GM23338 (cell line): ENCODE results near the gene LGALS7. TPM values are rescaled to one million over a fixed set of nuclear protein-coding genes. Genes with fewer than 3 reads are reported as not detected.
"Not testable (repeated sequence)": the region's sequence is repeated elsewhere in the genome, so short reads cannot be mapped to it uniquely, and the experiment has no call there.

ENCODE experiments used
- ATAC-seq: fragments of 200-7000 bp; cut with Tn5 transposase; 3 replicates; pipeline ENCODE4 v1.9.1; 2020
- DNase-seq: peaks from one replicate; pipeline ENCODE4 v3.0.0-alpha.2; 2015; ENCODE audit warnings: low spot score
- H2AFZ ChIP-seq: fragments of 200-600 bp; sonication (generic); 2 replicates; pipeline ENCODE4 v1.8.0; 2016; ENCODE audit warnings: antibody characterized with exemption, mild to moderate bottlenecking, moderate library complexity
- H3F3A ChIP-seq: fragments of 200-600 bp; sonication (generic); replicated peaks from 2 replicates; pipeline ENCODE4 v1.8.0; 2017; ENCODE audit warnings: antibody characterized with exemption, mixed run types, low read depth
- H3K27ac ChIP-seq: fragments of 200-600 bp; sonication (generic); 2 replicates; pipeline ENCODE4 v1.6.1; 2016; ENCODE audit warnings: low read depth
- H3K27me3 ChIP-seq: fragments of 200-600 bp; sonication (generic); 2 replicates; pipeline ENCODE4 v1.8.0; 2016; ENCODE audit warnings: mild to moderate bottlenecking, mixed run types, moderate library complexity; ENCODE audit not compliant: insufficient read depth
- H3K36me3 ChIP-seq: fragments of 200-600 bp; sonication (generic); 2 replicates; pipeline ENCODE4 v1.8.0; 2016; ENCODE audit warnings: mild to moderate bottlenecking; ENCODE audit not compliant: insufficient read depth
- H3K4me1 ChIP-seq: fragments of 200-600 bp; sonication (generic); 2 replicates; pipeline ENCODE4 v1.8.0; 2016; ENCODE audit warnings: mild to moderate bottlenecking, moderate library complexity; ENCODE audit not compliant: insufficient read depth
- H3K4me2 ChIP-seq: fragments of 200-600 bp; sonication (generic); 2 replicates; pipeline ENCODE4 v1.7.1; 2017; ENCODE audit warnings: mixed run types
- H3K4me3 ChIP-seq: fragments of 200-600 bp; sonication (generic); 2 replicates; pipeline ENCODE4 v1.6.1; 2016; ENCODE audit warnings: mixed run types
- H3K79me2 ChIP-seq: fragments of 200-600 bp; sonication (generic); replicated peaks from 2 replicates; pipeline ENCODE4 v1.8.0; 2017; ENCODE audit warnings: mild to moderate bottlenecking; ENCODE audit not compliant: insufficient read depth
- H3K9me2 ChIP-seq: fragments of 200-600 bp; sonication (generic); 2 replicates; pipeline ENCODE4 v1.8.0; 2017; ENCODE audit not compliant: insufficient read depth
- H4K20me1 ChIP-seq: fragments of 200-600 bp; sonication (generic); replicated peaks from 2 replicates; pipeline ENCODE4 v1.8.0; 2017; ENCODE audit warnings: mild to moderate bottlenecking; ENCODE audit not compliant: insufficient read depth
- H3K27ac Mint-ChIP-seq: 2 replicates; pipeline ENCODE4 v1.8.0; 2020; ENCODE audit warnings: inconsistent platforms, mild to moderate bottlenecking, moderate library complexity, mixed read lengths
- H3K27me3 Mint-ChIP-seq: 3 replicates; pipeline ENCODE4 v1.8.0; 2022; ENCODE audit warnings: low read depth, mild to moderate bottlenecking, moderate library complexity, mixed read lengths, inconsistent platforms; ENCODE audit not compliant: insufficient read depth, poor library complexity
- H3K36me3 Mint-ChIP-seq: 3 replicates; pipeline ENCODE4 v1.8.0; 2021; ENCODE audit warnings: low read depth, mild to moderate bottlenecking, inconsistent platforms, moderate library complexity, mixed read lengths
- H3K4me1 Mint-ChIP-seq: 3 replicates; pipeline ENCODE4 v1.8.0; 2020; ENCODE audit warnings: mild to moderate bottlenecking, inconsistent platforms, mixed read lengths
- H3K4me3 Mint-ChIP-seq: 3 replicates; pipeline ENCODE4 v1.8.0; 2021; ENCODE audit warnings: moderate library complexity, mild to moderate bottlenecking, inconsistent platforms, mixed read lengths
- H3K9me3 Mint-ChIP-seq: 3 replicates; pipeline ENCODE4 v1.8.0; 2020; ENCODE audit warnings: moderate library complexity, mild to moderate bottlenecking, inconsistent platforms, mixed read lengths
- CREB1 ChIP-seq: fragments of 250-450 bp; sonication (Bioruptor Pico); IDR thresholded peaks from 2 replicates; pipeline ENCODE4 v1.5.0; 2020; ENCODE audit warnings: low read depth, mild to moderate bottlenecking, moderate library complexity
- JUNB ChIP-seq: IDR thresholded peaks from one replicate; pipeline ENCODE4 v1.6.1; 2016; ENCODE audit warnings: antibody characterized with exemption; ENCODE audit not compliant: unreplicated experiment
- ZNF331 ChIP-seq: fragments of 250-450 bp; sonication (Bioruptor Pico); IDR thresholded peaks from 2 replicates; pipeline ENCODE4 v1.5.0; 2020; ENCODE audit warnings: low read depth, mild to moderate bottlenecking, moderate library complexity
- polyA plus RNA-seq: library from polyadenylated mRNA; unstranded; fragments of >200 nt; fragmentation: Nextera tagmentation; extraction: Ambion mirVana; gene quantifications from 2 replicates; pipeline ENCODE4 v1.2.1, GENCODE V29; 2016
- total RNA-seq: library from RNA; depleted of rRNA; stranded (reverse); fragments of >200 nt; shearing (Covaris generic); gene quantifications from 2 replicates; pipeline ENCODE4 v1.2.3, GENCODE V29; 2014
- TF ChIP-seq, protein P1 (sequence below): fragments of 250-450 bp; sonication (Bioruptor Pico); IDR thresholded peaks from 2 replicates; pipeline ENCODE4 v1.5.0; 2020; ENCODE audit warnings: mild to moderate bottlenecking, moderate library complexity
- TF ChIP-seq, protein P2 (sequence below): IDR thresholded peaks from 2 replicates; pipeline ENCODE4 v1.6.1; 2016; ENCODE audit warnings: antibody characterized with exemption

The LGALS7 gene
- total and polyA plus RNA-seq, 2 experiments from 2014 or later: 1.6 TPM; not detected in 1

DNA sequence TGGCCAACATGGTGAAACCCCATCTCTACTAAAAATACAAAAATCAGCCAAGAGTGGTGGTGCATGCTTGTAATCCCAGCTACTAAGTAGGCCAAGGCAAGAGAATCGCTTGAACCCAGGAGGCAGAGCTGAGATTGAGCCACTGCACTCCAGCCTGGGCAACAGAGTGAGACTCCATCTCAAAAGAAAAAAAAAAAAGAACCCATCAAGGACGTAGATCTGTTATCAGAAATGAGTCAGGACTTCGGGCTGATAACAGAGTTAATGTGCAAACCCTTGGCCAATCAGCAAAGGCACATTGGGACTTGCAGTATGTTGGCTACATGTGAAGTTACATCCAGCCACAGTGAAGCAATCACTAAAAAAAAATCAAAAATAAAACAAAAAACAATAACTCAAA, 10.9 kb upstream of the LGALS7 start:
- Mint-ChIP-seq H3K9me3 (no peaks in the 10 kb centered on the region; the same call in 2 of the 3 replicates), H3K27ac (no peak overlapping the region), H3K4me1 (no peaks in the 10 kb centered on the region; the same call in 2 of the 3 replicates), H3K36me3 (no peaks in the 10 kb centered on the region), H3K27me3 (peaks cover 10% of the 10 kb centered on the region), H3K4me3 (no peak overlapping the region)
- Histone ChIP-seq H3K27me3 (no peaks in the 10 kb centered on the region), H4K20me1 (no peaks in the 10 kb centered on the region), H3K4me2 (no peak overlapping the region), H3K36me3 (no peaks in the 10 kb centered on the region), H3F3A (no peaks in the 10 kb centered on the region), H2AFZ (no peak overlapping the region), H3K27ac (no peak overlapping the region), H3K79me2 (no peaks in the 10 kb centered on the region), H3K9me2 (no peaks in the 10 kb centered on the region), H3K4me3 (no peak overlapping the region), H3K4me1 (no peaks in the 10 kb centered on the region)
- TF ChIP-seq, protein P1, sequence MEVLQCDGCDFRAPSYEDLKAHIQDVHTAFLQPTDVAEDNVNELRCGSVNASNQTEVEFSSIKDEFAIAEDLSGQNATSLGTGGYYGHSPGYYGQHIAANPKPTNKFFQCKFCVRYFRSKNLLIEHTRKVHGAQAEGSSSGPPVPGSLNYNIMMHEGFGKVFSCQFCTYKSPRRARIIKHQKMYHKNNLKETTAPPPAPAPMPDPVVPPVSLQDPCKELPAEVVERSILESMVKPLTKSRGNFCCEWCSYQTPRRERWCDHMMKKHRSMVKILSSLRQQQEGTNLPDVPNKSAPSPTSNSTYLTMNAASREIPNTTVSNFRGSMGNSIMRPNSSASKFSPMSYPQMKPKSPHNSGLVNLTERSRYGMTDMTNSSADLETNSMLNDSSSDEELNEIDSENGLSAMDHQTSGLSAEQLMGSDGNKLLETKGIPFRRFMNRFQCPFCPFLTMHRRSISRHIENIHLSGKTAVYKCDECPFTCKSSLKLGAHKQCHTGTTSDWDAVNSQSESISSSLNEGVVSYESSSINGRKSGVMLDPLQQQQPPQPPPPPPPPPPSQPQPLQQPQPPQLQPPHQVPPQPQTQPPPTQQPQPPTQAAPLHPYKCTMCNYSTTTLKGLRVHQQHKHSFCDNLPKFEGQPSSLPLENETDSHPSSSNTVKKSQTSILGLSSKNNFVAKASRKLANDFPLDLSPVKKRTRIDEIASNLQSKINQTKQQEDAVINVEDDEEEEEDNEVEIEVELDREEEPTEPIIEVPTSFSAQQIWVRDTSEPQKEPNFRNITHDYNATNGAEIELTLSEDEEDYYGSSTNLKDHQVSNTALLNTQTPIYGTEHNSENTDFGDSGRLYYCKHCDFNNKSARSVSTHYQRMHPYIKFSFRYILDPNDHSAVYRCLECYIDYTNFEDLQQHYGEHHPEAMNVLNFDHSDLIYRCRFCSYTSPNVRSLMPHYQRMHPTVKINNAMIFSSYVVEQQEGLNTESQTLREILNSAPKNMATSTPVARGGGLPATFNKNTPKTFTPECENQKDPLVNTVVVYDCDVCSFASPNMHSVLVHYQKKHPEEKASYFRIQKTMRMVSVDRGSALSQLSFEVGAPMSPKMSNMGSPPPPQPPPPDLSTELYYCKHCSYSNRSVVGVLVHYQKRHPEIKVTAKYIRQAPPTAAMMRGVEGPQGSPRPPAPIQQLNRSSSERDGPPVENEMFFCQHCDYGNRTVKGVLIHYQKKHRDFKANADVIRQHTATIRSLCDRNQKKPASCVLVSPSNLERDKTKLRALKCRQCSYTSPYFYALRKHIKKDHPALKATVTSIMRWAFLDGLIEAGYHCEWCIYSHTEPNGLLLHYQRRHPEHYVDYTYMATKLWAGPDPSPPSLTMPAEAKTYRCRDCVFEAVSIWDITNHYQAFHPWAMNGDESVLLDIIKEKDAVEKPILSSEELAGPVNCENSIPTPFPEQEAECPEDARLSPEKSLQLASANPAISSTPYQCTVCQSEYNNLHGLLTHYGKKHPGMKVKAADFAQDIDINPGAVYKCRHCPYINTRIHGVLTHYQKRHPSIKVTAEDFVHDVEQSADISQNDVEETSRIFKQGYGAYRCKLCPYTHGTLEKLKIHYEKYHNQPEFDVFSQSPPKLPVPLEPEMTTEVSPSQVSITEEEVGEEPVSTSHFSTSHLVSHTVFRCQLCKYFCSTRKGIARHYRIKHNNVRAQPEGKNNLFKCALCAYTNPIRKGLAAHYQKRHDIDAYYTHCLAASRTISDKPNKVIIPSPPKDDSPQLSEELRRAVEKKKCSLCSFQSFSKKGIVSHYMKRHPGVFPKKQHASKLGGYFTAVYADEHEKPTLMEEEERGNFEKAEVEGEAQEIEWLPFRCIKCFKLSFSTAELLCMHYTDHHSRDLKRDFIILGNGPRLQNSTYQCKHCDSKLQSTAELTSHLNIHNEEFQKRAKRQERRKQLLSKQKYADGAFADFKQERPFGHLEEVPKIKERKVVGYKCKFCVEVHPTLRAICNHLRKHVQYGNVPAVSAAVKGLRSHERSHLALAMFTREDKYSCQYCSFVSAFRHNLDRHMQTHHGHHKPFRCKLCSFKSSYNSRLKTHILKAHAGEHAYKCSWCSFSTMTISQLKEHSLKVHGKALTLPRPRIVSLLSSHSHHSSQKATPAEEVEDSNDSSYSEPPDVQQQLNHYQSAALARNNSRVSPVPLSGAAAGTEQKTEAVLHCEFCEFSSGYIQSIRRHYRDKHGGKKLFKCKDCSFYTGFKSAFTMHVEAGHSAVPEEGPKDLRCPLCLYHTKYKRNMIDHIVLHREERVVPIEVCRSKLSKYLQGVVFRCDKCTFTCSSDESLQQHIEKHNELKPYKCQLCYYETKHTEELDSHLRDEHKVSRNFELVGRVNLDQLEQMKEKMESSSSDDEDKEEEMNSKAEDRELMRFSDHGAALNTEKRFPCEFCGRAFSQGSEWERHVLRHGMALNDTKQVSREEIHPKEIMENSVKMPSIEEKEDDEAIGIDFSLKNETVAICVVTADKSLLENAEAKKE (CRISPR knock-in tag): no peak
- TF ChIP-seq JUNB (no peak), ZNF331 (CRISPR knock-in tag) (no peak), CREB1 (CRISPR knock-in tag) (no peak)
- TF ChIP-seq, protein P2, sequence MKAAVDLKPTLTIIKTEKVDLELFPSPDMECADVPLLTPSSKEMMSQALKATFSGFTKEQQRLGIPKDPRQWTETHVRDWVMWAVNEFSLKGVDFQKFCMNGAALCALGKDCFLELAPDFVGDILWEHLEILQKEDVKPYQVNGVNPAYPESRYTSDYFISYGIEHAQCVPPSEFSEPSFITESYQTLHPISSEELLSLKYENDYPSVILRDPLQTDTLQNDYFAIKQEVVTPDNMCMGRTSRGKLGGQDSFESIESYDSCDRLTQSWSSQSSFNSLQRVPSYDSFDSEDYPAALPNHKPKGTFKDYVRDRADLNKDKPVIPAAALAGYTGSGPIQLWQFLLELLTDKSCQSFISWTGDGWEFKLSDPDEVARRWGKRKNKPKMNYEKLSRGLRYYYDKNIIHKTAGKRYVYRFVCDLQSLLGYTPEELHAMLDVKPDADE: no peak
- DNase-seq: no peak
- ATAC-seq: no peak

DNA sequence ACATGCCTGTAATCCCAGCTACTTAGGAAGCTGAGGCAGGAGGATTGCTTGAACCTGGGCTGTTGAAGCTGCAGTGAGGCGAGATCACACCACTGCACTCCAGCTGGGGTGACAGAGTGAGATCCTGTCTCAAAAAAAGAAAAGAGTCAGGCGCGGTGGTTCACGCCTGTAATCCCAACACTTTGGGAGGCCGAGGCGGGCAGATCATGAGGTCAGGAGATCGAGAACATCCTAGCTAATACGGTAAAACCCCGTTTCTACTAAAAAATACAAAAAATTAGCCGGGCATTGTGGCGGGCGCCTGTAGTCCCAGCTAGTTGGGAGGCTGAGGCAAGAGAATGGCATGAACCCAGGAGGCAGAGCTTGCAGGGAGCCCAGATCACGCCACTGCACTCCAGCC, 8.9 kb upstream of the LGALS7 start:
- H3F3A ChIP-seq, DNase-seq, H2AFZ ChIP-seq, H3K9me3 Mint-ChIP-seq, H3K27me3 ChIP-seq, H3K27me3 Mint-ChIP-seq, H3K4me1 ChIP-seq, H3K36me3 Mint-ChIP-seq, H3K79me2 ChIP-seq, H3K4me3 Mint-ChIP-seq, H3K4me1 Mint-ChIP-seq, H3K36me3 ChIP-seq, H4K20me1 ChIP-seq, H3K4me2 ChIP-seq, H3K9me2 ChIP-seq, H3K4me3 ChIP-seq, H3K27ac Mint-ChIP-seq, ATAC-seq, H3K27ac ChIP-seq: not testable (repeated sequence)
